EL (cell line): ENCODE data around the gene CDYL2.

Experiments used
- DNase-seq: peaks from one replicate; pipeline ENCODE4 v3.0.0-alpha.2; 2016

CDYL2 gene

GRCh38 chr16:80703131-80704071 is 101.0 kb downstream of the CDYL2 start:
- no peak for DNase-seq

- no peak for DNase-seq
These were observed 101.7 kb downstream of the CDYL2 start for GRCh38 chr16:80702696-80703095.

GRCh38 chr16:80700558-80700957 is 103.8 kb downstream of the CDYL2 start:
- DNase-seq, result no peak

- DNase-seq, result no peak
These were observed 109.4 kb downstream of the CDYL2 start for GRCh38 chr16:80695020-80695419.

- DNase-seq, result no peak
These were observed 110.8 kb downstream of the CDYL2 start for GRCh38 chr16:80693553-80693952.

GRCh38 chr16:80692270-80692669 is 112.1 kb downstream of the CDYL2 start:
- DNase-seq, result no peak

- DNase-seq, result peak; percentile 12
These were observed 113.2 kb downstream of the CDYL2 start for GRCh38 chr16:80691111-80691741.

- no peak for DNase-seq
These were observed 114.9 kb downstream of the CDYL2 start for GRCh38 chr16:80689487-80689886.

- DNase-seq, result no peak
These were observed 116.8 kb downstream of the CDYL2 start for GRCh38 chr16:80687606-80688005.

GRCh38 chr16:80684906-80685305 is 119.5 kb downstream of the CDYL2 start:
- DNase-seq, result no peak

- DNase-seq, result no peak
These were observed 120.1 kb downstream of the CDYL2 start for GRCh38 chr16:80684136-80684765.

- DNase-seq, result no peak
These were observed 120.8 kb downstream of the CDYL2 start for GRCh38 chr16:80683646-80684045.

GRCh38 chr16:80682421-80683070 is 121.9 kb downstream of the CDYL2 start:
- DNase-seq, result no peak

- no peak for DNase-seq
These were observed 123.0 kb downstream of the CDYL2 start for GRCh38 chr16:80681436-80681835.

- DNase-seq, result no peak
These were observed 123.6 kb downstream of the CDYL2 start for GRCh38 chr16:80680839-80681238.

- DNase-seq, result no peak
These were observed 124.4 kb downstream of the CDYL2 start for GRCh38 chr16:80680046-80680445.

- DNase-seq, result no peak
These were observed 129.5 kb downstream of the CDYL2 start for GRCh38 chr16:80674884-80675283.

GRCh38 chr16:80672379-80672778 is 132.0 kb downstream of the CDYL2 start:
- DNase-seq, result no peak

- DNase-seq, result no peak
These were observed 133.0 kb downstream of the CDYL2 start for GRCh38 chr16:80671281-80671849.

GRCh38 chr16:80670170-80670865 is 134.1 kb downstream of the CDYL2 start:
- no peak for DNase-seq

- DNase-seq, result no peak
These were observed 134.7 kb downstream of the CDYL2 start for GRCh38 chr16:80669673-80670072.

GRCh38 chr16:80667925-80668324 is 136.5 kb downstream of the CDYL2 start:
- no peak for DNase-seq
